ENCODE data around the gene MAP3K8.
"Not testable (repeated sequence)": the region's sequence is repeated elsewhere in the genome, so short reads cannot be mapped to it uniquely, and the experiment has no call there.

The MAP3K8 gene

DNA sequence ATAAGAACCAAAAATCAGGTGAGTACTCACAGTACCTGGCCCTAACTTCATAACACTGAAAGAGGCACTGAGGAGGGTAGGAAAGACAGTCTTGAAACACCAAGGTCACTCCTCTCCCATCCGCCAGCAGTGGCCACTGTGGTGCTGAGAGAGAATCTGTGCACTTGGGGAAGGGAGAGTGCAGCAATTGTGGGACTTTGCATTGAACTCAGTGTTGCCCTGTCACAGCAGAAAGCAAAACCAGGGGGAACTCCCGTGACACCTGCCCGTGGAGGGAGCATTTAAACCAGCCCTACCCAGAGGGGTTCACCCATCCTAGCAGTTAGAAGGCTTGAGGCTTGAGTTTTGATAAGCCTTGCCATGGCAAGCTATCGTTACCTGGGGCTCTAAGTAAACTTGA is 35.2 kb upstream of the MAP3K8 start:
- TF ChIP-seq POLR2AphosphoS5 (IDR thresholded peaks at IDR 0.05; ENCODE audit: low read depth, low read length) (no peak), POLR2A (IDR thresholded peaks at IDR 0.05; ENCODE audit: low read depth, low read length) (no peak), TAF1 (IDR thresholded peaks at IDR 0.05; ENCODE audit: borderline replicate concordance, low read depth, low read length) (no peak)
- no peak for FAIRE-seq
- DNase-seq (ENCODE audit: insufficient read length): no peak

DNA sequence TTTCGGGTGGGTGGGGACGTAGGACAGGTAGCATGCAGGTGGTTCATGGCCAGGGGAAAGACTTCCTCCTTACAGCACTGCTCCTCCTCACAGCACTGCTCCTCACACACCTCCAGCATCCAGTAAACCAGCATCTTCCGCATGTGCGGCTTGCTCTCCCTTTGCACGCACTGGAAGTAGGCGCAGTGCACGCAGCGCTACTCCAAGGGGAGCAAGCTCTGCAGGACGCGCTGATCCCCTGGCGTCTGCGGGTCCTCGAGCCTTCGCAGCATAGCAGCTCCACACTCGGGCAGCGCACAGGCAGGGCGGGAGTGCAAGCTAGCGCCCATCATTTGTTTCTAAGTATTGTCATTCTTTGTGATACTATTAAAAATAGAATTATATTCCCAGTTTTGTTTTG is 30.5 kb upstream of the MAP3K8 start:
- DNase-seq (ENCODE audit: insufficient read length): no peak
- no peak for FAIRE-seq
- TF ChIP-seq POLR2A (IDR thresholded peaks at IDR 0.05; ENCODE audit: low read depth, low read length) (no peak), TAF1 (IDR thresholded peaks at IDR 0.05; ENCODE audit: borderline replicate concordance, low read depth, low read length) (no peak), POLR2AphosphoS5 (IDR thresholded peaks at IDR 0.05; ENCODE audit: low read depth, low read length) (no peak)

DNA sequence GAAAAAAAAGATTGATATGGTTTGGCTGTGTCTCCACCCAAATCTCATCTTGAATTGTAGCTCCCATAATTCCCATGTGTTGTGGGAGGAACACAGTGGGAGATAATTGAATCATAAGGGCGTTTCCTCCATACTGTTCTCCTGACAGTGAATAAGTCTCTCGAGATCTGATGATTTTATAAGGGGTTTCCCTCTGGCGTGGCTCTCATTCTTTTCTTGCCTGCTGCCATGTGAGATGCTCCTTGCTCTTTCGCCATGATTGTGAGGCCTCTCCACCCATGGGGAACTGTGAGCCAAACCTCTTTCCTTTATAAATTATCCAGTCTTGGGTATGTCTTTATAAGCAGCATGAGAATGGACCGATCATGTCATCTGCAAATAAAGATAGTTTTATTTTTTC is 29.4 kb upstream of the MAP3K8 start:
- FAIRE-seq: no peak
- TF ChIP-seq TAF1 (IDR thresholded peaks at IDR 0.05; ENCODE audit: borderline replicate concordance, low read depth, low read length): no peak
- TF ChIP-seq POLR2AphosphoS5 (IDR thresholded peaks at IDR 0.05; ENCODE audit: low read depth, low read length): no peak
- no peak for TF ChIP-seq POLR2A (IDR thresholded peaks at IDR 0.05; ENCODE audit: low read depth, low read length)
- no peak for DNase-seq (ENCODE audit: insufficient read length)

DNA sequence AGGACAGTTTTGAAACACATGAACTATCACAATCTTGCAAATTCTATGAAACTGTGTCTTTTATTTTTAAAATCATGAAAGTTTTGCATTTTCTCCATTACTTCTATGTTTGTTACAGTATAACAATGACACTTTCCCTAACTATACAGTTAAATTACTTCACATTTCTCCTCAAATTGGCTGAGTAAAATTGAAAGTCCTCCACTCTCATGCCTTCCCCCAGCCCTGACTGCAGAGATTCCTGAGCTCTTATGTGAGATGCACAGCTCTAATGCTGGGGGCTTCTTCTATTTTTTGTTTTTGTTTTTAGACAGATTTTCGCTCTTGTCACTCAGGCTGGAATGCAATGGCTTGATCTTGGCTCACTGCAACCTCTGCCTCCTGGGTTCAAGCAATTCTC is 22.7 kb upstream of the MAP3K8 start:
- DNase-seq (ENCODE audit: insufficient read length): no peak
- TF ChIP-seq TAF1 (IDR thresholded peaks at IDR 0.05; ENCODE audit: borderline replicate concordance, low read depth, low read length) (no peak), POLR2A (IDR thresholded peaks at IDR 0.05; ENCODE audit: low read depth, low read length) (no peak), POLR2AphosphoS5 (IDR thresholded peaks at IDR 0.05; ENCODE audit: low read depth, low read length) (no peak)
- no peak for FAIRE-seq

DNA sequence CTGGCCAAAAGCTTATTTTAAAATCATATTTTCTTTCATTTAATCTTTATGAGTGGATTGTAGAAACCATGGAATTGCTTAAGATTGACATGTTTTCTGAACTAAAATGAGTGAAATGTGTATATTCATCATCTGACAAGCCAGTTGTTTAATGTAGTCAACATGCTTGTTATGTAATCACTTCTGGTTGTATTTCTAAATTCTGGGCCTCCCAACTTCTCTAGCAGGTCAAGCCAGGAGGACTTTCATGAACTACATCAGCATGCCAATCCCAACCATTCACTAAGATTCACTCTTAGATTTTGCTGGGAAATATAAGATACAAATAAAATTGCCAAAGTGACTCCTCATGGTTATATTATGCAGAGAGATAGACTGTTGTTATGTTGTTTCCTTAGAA is 21.1 kb upstream of the MAP3K8 start:
- no peak for DNase-seq (ENCODE audit: insufficient read length)
- TF ChIP-seq TAF1 (IDR thresholded peaks at IDR 0.05; ENCODE audit: borderline replicate concordance, low read depth, low read length) (no peak), POLR2A (IDR thresholded peaks at IDR 0.05; ENCODE audit: low read depth, low read length) (no peak), POLR2AphosphoS5 (IDR thresholded peaks at IDR 0.05; ENCODE audit: low read depth, low read length) (no peak)
- FAIRE-seq: no peak

DNA sequence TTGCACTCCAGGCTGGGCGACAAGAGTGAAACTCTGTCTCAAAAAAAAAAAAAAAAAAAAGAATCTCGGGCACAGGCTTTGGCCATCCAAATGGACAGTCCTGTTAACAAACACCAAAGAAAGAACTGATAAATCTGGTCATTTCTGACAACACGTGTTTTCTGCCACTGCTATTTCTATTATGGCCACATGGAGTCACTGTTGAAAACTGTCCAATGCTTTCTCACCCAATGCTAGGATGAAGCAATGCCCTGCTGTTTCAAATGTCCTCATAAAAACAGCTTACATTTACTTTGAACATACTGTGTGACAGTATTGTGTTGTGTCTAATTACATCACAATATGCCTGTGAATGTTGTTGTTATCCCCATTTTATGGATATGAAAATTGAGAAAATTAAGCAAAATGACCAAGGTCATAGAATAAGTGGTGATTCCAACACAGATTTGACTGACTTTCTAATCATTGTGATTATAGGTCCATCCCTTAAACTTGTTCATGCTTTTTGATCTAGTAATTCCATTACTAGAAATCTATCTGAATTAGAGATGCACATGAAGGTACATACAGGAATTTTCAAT is 19.9 kb upstream of the MAP3K8 start:
- DNase-seq (ENCODE audit: insufficient read length) (no peak), FAIRE-seq (peak; percentile 21)
- TF ChIP-seq TAF1 (IDR thresholded peaks at IDR 0.05; ENCODE audit: borderline replicate concordance, low read depth, low read length) (no peak), POLR2AphosphoS5 (IDR thresholded peaks at IDR 0.05; ENCODE audit: low read depth, low read length) (no peak), POLR2A (IDR thresholded peaks at IDR 0.05; ENCODE audit: low read depth, low read length) (no peak)

DNA sequence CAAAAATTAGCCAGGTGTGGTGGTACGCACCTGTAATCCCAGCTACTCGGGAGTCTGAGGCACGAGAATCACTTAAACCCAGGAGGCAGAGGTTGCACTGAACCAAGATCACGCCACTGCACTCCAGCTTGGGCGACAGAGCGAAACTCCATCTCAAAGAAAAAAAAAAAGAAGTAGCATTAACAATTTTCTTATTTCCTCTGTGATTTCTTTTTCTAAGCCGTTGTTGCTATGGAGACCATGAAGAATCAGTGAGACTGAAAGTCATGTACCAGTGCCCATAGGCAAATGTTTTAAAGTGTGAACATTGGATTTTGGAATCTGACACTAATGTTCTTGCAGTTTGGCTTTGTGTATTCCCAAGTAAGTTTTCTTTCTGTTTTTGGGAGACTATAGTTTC is 18.4 kb upstream of the MAP3K8 start:
- FAIRE-seq: no peak
- TF ChIP-seq POLR2AphosphoS5 (IDR thresholded peaks at IDR 0.05; ENCODE audit: low read depth, low read length) (no peak), POLR2A (IDR thresholded peaks at IDR 0.05; ENCODE audit: low read depth, low read length) (no peak), TAF1 (IDR thresholded peaks at IDR 0.05; ENCODE audit: borderline replicate concordance, low read depth, low read length) (no peak)
- no peak for DNase-seq (ENCODE audit: insufficient read length)

DNA sequence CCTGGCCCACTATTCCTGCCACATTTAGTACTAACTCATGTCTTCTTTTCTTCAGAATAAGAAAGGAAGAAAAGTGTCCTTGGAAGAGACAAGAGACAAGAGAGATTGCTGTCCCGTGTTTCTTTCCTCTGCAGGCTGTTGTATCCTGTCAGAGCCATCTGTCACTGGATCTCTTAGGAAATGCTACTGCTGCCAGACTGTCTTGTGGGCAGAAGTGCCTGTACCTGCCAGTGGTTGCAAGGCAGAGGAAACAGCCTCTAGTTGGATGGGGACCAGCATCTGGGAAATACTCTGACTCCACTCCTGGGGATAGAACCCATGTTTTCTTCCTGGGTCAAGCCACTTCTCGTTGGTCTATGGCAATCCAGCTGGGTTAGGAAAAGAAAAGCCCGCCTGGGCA is 16.7 kb upstream of the MAP3K8 start:
- no peak for FAIRE-seq
- no peak for DNase-seq (ENCODE audit: insufficient read length)
- TF ChIP-seq POLR2A (IDR thresholded peaks at IDR 0.05; ENCODE audit: low read depth, low read length) (no peak), POLR2AphosphoS5 (IDR thresholded peaks at IDR 0.05; ENCODE audit: low read depth, low read length) (no peak), TAF1 (IDR thresholded peaks at IDR 0.05; ENCODE audit: borderline replicate concordance, low read depth, low read length) (no peak)

DNA sequence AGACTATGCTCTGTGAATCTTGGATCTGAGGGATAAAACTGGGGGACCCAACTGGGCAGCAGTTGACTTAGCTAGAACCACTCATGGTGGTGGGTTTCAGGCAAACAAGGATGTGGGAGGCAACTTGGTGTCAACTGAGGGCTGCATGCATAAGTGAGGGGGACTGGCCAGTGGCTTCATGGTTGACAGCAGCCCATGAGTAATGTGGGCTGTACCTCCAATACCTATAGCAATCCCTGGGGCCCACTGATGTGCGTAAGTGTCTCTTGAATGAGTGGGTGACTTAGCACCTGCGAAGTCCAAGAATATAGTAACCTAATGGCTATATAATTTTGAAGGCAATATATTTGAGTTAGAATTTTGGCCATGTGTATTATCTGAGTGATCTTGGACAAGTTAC is 13.7 kb upstream of the MAP3K8 start:
- DNase-seq (ENCODE audit: insufficient read length): no peak
- peak; percentile 84 for FAIRE-seq
- TF ChIP-seq TAF1 (IDR thresholded peaks at IDR 0.05; ENCODE audit: borderline replicate concordance, low read depth, low read length): no peak
- no peak for TF ChIP-seq POLR2A (IDR thresholded peaks at IDR 0.05; ENCODE audit: low read depth, low read length)
- no peak for TF ChIP-seq POLR2AphosphoS5 (IDR thresholded peaks at IDR 0.05; ENCODE audit: low read depth, low read length)

DNA sequence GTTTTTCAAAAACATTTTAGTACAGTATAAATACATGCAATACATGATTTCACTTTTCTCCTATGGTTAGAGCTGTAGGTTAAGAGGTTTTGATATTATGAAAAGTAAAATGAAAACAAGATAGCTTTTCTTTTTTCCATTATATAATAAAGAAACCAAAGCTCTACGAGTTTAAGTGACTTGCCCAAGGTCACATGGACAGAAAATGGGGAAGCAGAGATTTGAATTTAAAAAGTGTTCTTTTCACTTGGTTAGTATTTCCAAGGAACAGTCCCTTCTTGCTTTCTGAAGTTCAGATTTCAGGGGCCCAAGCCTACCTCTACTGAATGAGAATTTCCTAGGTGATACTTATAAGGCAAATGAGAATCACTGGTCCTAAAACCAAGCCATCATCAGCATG is 13.2 kb upstream of the MAP3K8 start:
- FAIRE-seq (peak; percentile 51), DNase-seq (ENCODE audit: insufficient read length) (no peak)
- no peak for TF ChIP-seq POLR2A (IDR thresholded peaks at IDR 0.05; ENCODE audit: low read depth, low read length)
- no peak for TF ChIP-seq POLR2AphosphoS5 (IDR thresholded peaks at IDR 0.05; ENCODE audit: low read depth, low read length)
- TF ChIP-seq TAF1 (IDR thresholded peaks at IDR 0.05; ENCODE audit: borderline replicate concordance, low read depth, low read length): no peak

DNA sequence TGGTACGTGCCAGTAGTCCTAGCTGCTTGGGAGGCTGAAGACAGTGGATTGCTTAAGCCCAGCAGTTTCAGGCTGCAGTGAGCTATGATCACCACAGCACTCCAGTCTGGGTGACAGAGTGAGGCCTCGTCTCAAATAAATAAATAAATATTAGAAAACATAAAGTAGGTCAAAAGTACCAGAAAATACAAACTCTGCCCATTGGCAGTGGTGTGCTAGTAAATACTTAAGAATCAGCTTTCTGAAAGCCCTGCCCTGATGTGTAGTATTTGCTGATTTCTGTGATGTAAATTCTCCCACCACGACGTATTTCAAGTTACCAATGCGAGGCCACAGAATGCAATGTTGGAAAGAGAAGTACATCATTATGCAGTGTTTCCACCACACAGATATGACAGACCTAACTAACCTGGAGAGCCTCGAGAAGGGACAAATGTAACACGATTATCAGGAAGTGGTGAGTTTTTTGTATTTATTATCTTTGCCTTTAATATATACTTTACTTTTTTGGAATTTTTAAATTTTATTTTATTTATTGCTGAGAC is 11.8 kb upstream of the MAP3K8 start:
- DNase-seq (ENCODE audit: insufficient read length) (no peak), FAIRE-seq (no peak)
- TF ChIP-seq TAF1 (IDR thresholded peaks at IDR 0.05; ENCODE audit: borderline replicate concordance, low read depth, low read length) (no peak), POLR2AphosphoS5 (IDR thresholded peaks at IDR 0.05; ENCODE audit: low read depth, low read length) (no peak), POLR2A (IDR thresholded peaks at IDR 0.05; ENCODE audit: low read depth, low read length) (no peak)

DNA sequence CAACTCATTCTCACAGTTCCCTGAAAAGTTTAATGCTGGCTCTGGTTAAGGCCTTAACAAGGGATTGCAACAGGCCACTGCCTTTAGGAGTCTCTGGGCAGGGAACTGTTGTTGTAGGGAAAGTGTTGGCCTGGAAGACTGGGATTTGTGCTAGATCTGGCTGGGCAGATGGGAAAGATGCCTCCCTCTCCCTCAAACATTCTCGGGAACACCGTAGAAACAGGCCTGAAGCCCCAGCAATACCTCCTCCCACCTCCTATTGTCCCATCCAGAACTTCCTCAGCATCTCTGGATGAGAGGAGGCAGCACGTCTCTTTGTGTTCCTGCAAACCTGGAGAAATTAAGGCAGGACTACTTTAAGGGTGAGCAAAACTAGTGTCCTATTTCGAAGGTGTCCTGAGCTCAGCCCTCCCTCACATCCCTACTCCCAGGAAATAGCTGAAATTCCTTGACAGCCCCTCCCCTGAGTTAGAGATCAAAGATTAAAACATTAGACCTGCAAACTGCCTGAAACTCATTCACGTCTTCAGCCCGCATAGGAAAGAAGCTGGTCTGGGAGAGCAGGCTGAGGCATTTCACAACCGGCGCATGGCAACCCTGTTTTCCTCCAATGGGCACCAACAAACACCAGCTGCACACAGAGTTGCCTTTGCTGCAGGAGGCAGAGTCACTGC is 10.9 kb upstream of the MAP3K8 start:
- peak; percentile 78 for FAIRE-seq
- TF ChIP-seq POLR2AphosphoS5 (IDR thresholded peaks at IDR 0.05; ENCODE audit: low read depth, low read length) (no peak), POLR2A (IDR thresholded peaks at IDR 0.05; ENCODE audit: low read depth, low read length) (no peak), TAF1 (IDR thresholded peaks at IDR 0.05; ENCODE audit: borderline replicate concordance, low read depth, low read length) (no peak)
- DNase-seq (ENCODE audit: insufficient read length): no peak

DNA sequence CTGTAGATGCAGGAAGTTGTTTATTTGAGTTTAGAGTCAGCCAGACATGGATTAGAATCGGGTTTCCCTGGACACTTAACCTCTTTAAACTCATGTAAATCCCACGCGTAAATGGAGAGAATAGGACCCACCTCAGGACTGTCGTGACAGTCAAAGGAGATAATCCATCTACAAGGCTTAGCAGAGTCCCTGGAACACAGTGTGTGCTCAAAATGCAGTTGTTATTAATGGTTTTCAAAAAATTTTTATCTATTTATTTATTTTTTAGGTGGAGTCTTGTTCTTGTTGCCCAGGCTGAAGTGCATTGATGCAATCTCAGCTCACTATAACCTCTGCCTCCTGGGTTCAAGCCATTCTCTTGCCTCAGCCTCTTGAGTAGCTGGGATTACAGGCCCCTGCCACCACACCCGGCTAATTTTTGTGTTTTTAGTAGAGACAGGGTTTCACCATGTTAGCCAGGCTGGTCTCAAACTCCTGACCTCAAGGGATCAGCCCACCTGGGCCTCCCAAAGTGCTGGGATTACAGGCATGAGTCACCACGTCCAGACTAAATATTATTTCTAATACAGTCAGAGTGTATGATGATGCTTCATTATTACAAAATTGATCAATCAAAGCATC is 10.2 kb upstream of the MAP3K8 start:
- not testable (repeated sequence) for DNase-seq (ENCODE audit: insufficient read length); FAIRE-seq
